Right cardiac atrium (tissue), 5 donors: Measurements from ENCODE around the gene MAS1. TPM values are rescaled to one million over a fixed set of nuclear protein-coding genes. Genes with fewer than 3 reads are reported as not detected.
A peak's percentile ranks its signal among the peaks of the same experiment; 100 is the strongest.
"Not testable (repeated sequence)": the region's sequence is repeated elsewhere in the genome, so short reads cannot be mapped to it uniquely, and the experiment has no call there.

Source experiments
- ATAC-seq, 2 donors: fragments of 200-7000 bp; cut with Tn5 transposase; one replicate each; pipeline versions ENCODE4 v1.8.0 to v1.9.1; 2020; ENCODE audit warnings: moderate library complexity in 2 of 2, mild to moderate bottlenecking in 1 of 2
- DNase-seq, 3 donors: peaks; one replicate each; pipeline ENCODE4 v3.0.0-alpha.2; 2020
- H3K27ac ChIP-seq: one replicate; pipeline ENCODE4 v1.5.1; 2013; ENCODE audit warnings: mild to moderate bottlenecking, low read length, control low read depth, moderate library complexity
- H3K27me3 ChIP-seq: one replicate; pipeline ENCODE4 v1.6.1; 2013; ENCODE audit not compliant: control insufficient read depth, insufficient read depth
- H3K4me1 ChIP-seq: one replicate; pipeline ENCODE4 v1.6.1; 2013; ENCODE audit warnings: low read length; ENCODE audit not compliant: control insufficient read depth, insufficient read depth
- H3K4me3 ChIP-seq: one replicate; pipeline ENCODE4 v1.5.1; 2013; ENCODE audit warnings: low read length, control low read depth
- H3K9me3 ChIP-seq: one replicate; pipeline ENCODE4 v1.6.1; 2013; ENCODE audit warnings: low read length; ENCODE audit not compliant: control insufficient read depth
- WGBS: extraction: QIAGEN DNeasy Blood & Tissue Kit; methylation state at CpG from one replicate; pipeline ENCODE4 v1.1.7; 2013; 5-methylcytosine and 5-hydroxymethylcytosine counted together
- intact Hi-C, 4 donors: fragments of 100-400 bp; cut with DNase I; formaldehyde crosslinking; loops; one replicate each; pipeline versions ENCODE4 v1.11.0 to v1.14.0; 2022 to 2023
- long read RNA-seq, 4 donors: library from polyadenylated mRNA; unstranded; transcript quantifications; one replicate each; pipeline ENCODE4 v2.0.0, GENCODE V29; 2020 to 2021
- polyA plus RNA-seq: library from polyadenylated mRNA; stranded (reverse); fragments of 200-250 nt; gene quantifications from one replicate; pipeline ENCODE4 v1.2.3, GENCODE V29; 2013
- total RNA-seq, 4 donors: library from RNA; stranded (reverse); fragmentation: NEBNext Ultra II Directional; extraction: Animal tissue kit (Norgen Biotek cat#: 25700); gene quantifications; one replicate each; pipeline ENCODE4 v1.2.1, GENCODE V29; 2021
- donor health status: healthy with polysubstance abuse.
- donor health status: DM: no; HTN: yes; CAD: no.
- donor health status: DM: no; HTN: no; CAD: no.
- donor health status: DM: no; HTN: yes; CAD: no; lungs with severe emphysema.
- donor health status: DM: yes; HTN: yes; CAD: no.

Gene MAS1
- total RNA-seq (under 1 TPM in 2 of 4 donors, not detected in 2; 0.03 to 0.06 TPM), polyA plus RNA-seq (0.02 TPM)
- long read RNA-seq, donor 1 = 0 reads
- long read RNA-seq, donor 2 = 0 reads
- long read RNA-seq, donor 3 = 0 reads
- long read RNA-seq, donor 4 = 0 reads

DNA sequence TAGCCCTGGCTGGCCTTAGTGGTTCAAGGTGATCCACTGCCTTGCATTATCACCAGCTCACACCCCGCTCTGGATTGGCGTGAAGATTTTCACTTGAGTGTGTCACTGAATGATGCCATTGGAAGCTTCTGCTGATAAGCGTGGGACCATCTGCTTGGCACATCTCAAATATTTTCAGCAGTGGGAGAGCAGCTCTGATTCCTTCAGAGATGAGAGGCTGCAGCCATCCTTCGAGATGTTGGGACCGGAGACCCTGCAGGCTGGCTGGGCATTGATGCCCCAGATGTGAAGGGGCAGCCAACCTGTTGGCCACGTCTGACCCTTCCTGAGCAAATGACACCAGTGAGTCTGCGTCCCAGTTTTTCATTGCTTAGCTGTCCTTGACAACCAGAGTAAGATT lies at the start of gene MAS1:
MAS1 (plus strand) TSS at position 197 of the 400 bp plus-strand sequence. CDS start 15,968 bp downstream, outside the sequence.
- 72% methylated on average over 7 of the region's 7 CpGs for WGBS
- H3K27me3 ChIP-seq = no peaks in the 10 kb centered on the region
- H3K27ac ChIP-seq = no peak within 1 kb of the TSS
- DNase-seq (no peak), ATAC-seq (no peak)
- H3K4me1 ChIP-seq = no peaks in the 10 kb centered on the region
- H3K9me3 ChIP-seq = no peaks in the 10 kb centered on the region
- no peak within 1 kb of the TSS for H3K4me3 ChIP-seq
- intact Hi-C loops = no loop called here

GRCh38 chr6:159842035-159842434 lies 48.8 kb upstream of the MAS1 start:
- intact Hi-C loops = no loop called here
- 77% methylated on average over 4 of the region's 4 CpGs for WGBS

GRCh38 chr6:159844737-159845645 lies 45.8 kb upstream of the MAS1 start:
- no peak for DNase-seq
- WGBS = 77% methylated on average over 13 of the region's 13 CpGs
- ATAC-seq = peak in 1 of 2 donors; percentile 16

More at GRCh38 chr6:159842035-159842434, 48.8 kb upstream of the MAS1 start:
- ATAC-seq (no peak), DNase-seq (no peak)
- Histone ChIP-seq H3K4me3 (no peak overlapping the region), H3K4me1 (no peaks in the 10 kb centered on the region), H3K27me3 (no peaks in the 10 kb centered on the region), H3K9me3 (no peaks in the 10 kb centered on the region), H3K27ac (no peak overlapping the region)

GRCh38 chr6:159848552-159848951 lies 42.2 kb upstream of the MAS1 start:
- H3K4me1 ChIP-seq, DNase-seq, H3K27me3 ChIP-seq, intact Hi-C loops, H3K27ac ChIP-seq, H3K9me3 ChIP-seq, H3K4me3 ChIP-seq, ATAC-seq: not testable (repeated sequence)
- WGBS = 80% methylated on average over 5 of the region's 5 CpGs

More at GRCh38 chr6:159844737-159845645, 45.8 kb upstream of the MAS1 start:
- intact Hi-C loops = no loop called here
- Histone ChIP-seq H3K9me3 (no peaks in the 10 kb centered on the region), H3K4me3 (no peak overlapping the region), H3K4me1 (no peaks in the 10 kb centered on the region), H3K27me3 (no peaks in the 10 kb centered on the region), H3K27ac (no peak overlapping the region)

DNA sequence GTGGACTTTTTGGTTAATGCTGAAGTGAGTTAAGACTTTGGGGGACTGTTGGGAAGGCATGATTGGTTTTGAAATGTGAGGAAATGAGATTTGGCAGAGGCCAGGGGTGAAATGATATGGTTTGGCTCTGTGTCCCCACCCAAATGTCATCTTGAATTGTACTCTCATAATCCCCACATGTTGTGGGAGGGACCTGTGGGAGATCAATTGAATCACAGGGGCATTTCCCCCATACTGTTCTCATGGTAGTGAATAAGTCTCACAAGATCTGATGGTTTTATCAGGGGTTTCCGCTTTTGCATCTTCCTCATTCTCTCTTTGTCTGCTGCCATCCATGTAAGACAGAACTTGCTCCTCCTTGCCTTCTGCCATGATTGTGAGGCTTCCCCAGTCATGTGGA lies 40.9 kb upstream of the MAS1 start:
- H3K27me3 ChIP-seq, H3K4me3 ChIP-seq, H3K4me1 ChIP-seq, DNase-seq, H3K27ac ChIP-seq, H3K9me3 ChIP-seq, intact Hi-C loops, ATAC-seq: not testable (repeated sequence)
- WGBS = 75% methylated on average over 1 of the region's 1 CpG

DNA sequence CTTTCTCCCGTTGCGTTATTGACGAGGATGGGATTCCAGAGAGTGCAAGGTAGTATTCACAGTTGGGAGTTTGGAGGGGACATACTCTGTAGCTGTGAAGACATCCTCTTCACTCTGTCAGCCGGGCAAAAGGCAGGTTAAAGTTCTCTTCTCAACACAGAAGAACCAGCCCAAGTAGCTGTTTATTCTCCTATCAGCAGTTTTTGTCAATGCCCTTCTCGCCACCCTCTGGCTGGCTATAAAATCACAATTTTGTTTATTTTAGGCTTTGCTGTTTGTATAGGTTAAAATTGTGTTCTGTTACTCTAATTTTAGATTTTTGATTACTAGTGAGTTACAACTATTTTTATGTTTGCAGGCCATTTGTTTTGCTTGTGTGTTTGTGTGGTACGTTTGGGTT lies 37.9 kb upstream of the MAS1 start:
- WGBS = 66% methylated on average over 6 of the region's 6 CpGs
- intact Hi-C loops = no loop called here
- H3K4me1 ChIP-seq = no peaks in the 10 kb centered on the region
- no peak overlapping the region for H3K4me3 ChIP-seq
- DNase-seq (no peak), ATAC-seq (no peak)
- no peak overlapping the region for H3K27ac ChIP-seq
- H3K9me3 ChIP-seq = no peaks in the 10 kb centered on the region
- no peaks in the 10 kb centered on the region for H3K27me3 ChIP-seq

- Histone ChIP-seq H3K4me3 (no peak overlapping the region), H3K4me1 (no peaks in the 10 kb centered on the region), H3K27me3 (no peaks in the 10 kb centered on the region), H3K9me3 (no peaks in the 10 kb centered on the region), H3K27ac (no peak overlapping the region)
- ATAC-seq = peak in 1 of 2 donors; percentile 80
- intact Hi-C loops = no loop called here
- no peak for DNase-seq
Measured at GRCh38 chr6:159853754-159854153, 37.0 kb upstream of the MAS1 start.

- Histone ChIP-seq H3K9me3 (no peaks in the 10 kb centered on the region), H3K27ac (no peak overlapping the region), H3K4me1 (no peaks in the 10 kb centered on the region), H3K4me3 (no peak overlapping the region), H3K27me3 (no peaks in the 10 kb centered on the region)
- 84% methylated on average over 3 of the region's 3 CpGs for WGBS
- DNase-seq (no peak), ATAC-seq (no peak)
- intact Hi-C loops = no loop called here
Measured at GRCh38 chr6:159854959-159855358, 35.8 kb upstream of the MAS1 start.

GRCh38 chr6:159858259-159858658 lies 32.5 kb upstream of the MAS1 start:
- WGBS = 92% methylated on average over 1 of the region's 1 CpG
- ATAC-seq = no peak
- Histone ChIP-seq H3K4me3 (no peak overlapping the region), H3K27me3 (no peaks in the 10 kb centered on the region), H3K27ac (no peak overlapping the region), H3K9me3 (no peaks in the 10 kb centered on the region), H3K4me1 (no peaks in the 10 kb centered on the region)
- intact Hi-C loops = no loop called here
- DNase-seq = no peak

- no peak overlapping the region for H3K27ac ChIP-seq
- DNase-seq (no peak), ATAC-seq (no peak)
- H3K27me3 ChIP-seq = no peaks in the 10 kb centered on the region
- no peaks in the 10 kb centered on the region for H3K4me1 ChIP-seq
- intact Hi-C loops = loop anchor here in 3 of 4 donors (5.0 to 10.0 kb wide), 6 partner anchors 82 to 674 kb away; no protein-coding TSS in a partner anchor
- H3K9me3 ChIP-seq = no peaks in the 10 kb centered on the region
- WGBS = 95% methylated on average over 1 of the region's 1 CpG
- H3K4me3 ChIP-seq = no peak overlapping the region
Measured at GRCh38 chr6:159860482-159860881, 30.3 kb upstream of the MAS1 start.

DNA sequence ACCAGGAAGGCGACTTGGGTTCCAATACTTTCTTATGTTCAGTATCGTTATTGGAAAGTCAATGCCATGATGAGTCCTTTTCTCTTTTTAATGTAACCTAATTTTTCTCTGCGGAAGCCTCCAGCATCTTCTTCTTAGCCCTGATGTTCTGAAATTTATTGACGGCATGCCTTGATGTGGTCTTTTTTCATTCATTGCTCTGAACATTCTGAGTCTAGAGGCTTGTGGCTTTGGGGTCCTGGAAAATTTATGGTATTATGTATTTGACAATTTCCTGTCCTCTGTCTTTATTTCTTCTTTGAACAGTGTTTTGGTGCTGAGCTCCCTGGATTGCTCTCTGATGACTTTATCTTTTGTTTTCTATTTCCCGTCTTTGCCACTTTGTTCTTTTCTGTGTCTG lies 28.7 kb upstream of the MAS1 start:
- DNase-seq (no peak), ATAC-seq (no peak)
- intact Hi-C loops = loop anchor here in 3 of 4 donors (5.0 to 10.0 kb wide), 6 partner anchors 80 to 673 kb away; no protein-coding TSS in a partner anchor
- Histone ChIP-seq H3K4me3 (no peak overlapping the region), H3K4me1 (no peaks in the 10 kb centered on the region), H3K27me3 (no peaks in the 10 kb centered on the region), H3K9me3 (no peaks in the 10 kb centered on the region), H3K27ac (no peak overlapping the region)
- WGBS = 73% methylated on average over 5 of the region's 5 CpGs
